Lung (tissue), 12 donors: ENCODE data around the gene HEATR3. TPM values are rescaled to one million over a fixed set of nuclear protein-coding genes. Genes with fewer than 3 reads are reported as not detected.

Source experiments
- ATAC-seq: fragments of 200-7000 bp; cut with Tn5 transposase; one replicate; pipeline ENCODE4 v1.9.1; 2020; ENCODE audit warnings: moderate number of reproducible peaks; ENCODE audit not compliant: insufficient read depth, low FRiP score
- DNase-seq, 3 donors: peaks; one replicate each; pipeline ENCODE4 v3.0.0-alpha.2; 2013 to 2017
- H3K27ac ChIP-seq, 2 donors: one replicate each; pipeline ENCODE4 v1.5.1; 2013; ENCODE audit warnings: mild to moderate bottlenecking in 2 of 2, moderate library complexity in 2 of 2, control low read depth in 1 of 2, inconsistent platforms in 1 of 2, low read depth in 1 of 2, low read length in 1 of 2
- H3K27me3 ChIP-seq, 3 donors: one replicate each; pipeline ENCODE4 v1.5.1; 2013; ENCODE audit warnings: low read length in 2 of 3; ENCODE audit not compliant: control insufficient read depth in 3 of 3, insufficient read depth in 3 of 3
- H3K36me3 ChIP-seq, 4 donors: one replicate each; pipeline ENCODE4 v1.5.1; 2013; ENCODE audit warnings: low read length in 4 of 4, mild to moderate bottlenecking in 1 of 4, moderate library complexity in 1 of 4; ENCODE audit not compliant: control insufficient read depth in 4 of 4, insufficient read depth in 4 of 4
- H3K4me1 ChIP-seq, 5 donors: one replicate each; pipeline ENCODE4 v1.5.1; 2013; ENCODE audit warnings: low read length in 5 of 5, mild to moderate bottlenecking in 2 of 5, moderate library complexity in 1 of 5; ENCODE audit not compliant: control insufficient read depth in 5 of 5, insufficient read depth in 5 of 5
- H3K4me3 ChIP-seq: one replicate; pipeline ENCODE4 v1.5.1; 2013; ENCODE audit warnings: mild to moderate bottlenecking, control low read depth, moderate library complexity
- H3K9ac ChIP-seq, 2 donors: one replicate each; pipeline ENCODE4 v1.5.1; 2013; ENCODE audit warnings: low read length in 2 of 2, control low read depth in 1 of 2; ENCODE audit not compliant: insufficient read depth in 1 of 2
- H3K9me3 ChIP-seq, 4 donors: one replicate each; pipeline ENCODE4 v1.5.1; 2013; ENCODE audit warnings: low read length in 3 of 4, mild to moderate bottlenecking in 1 of 4, moderate library complexity in 1 of 4; ENCODE audit not compliant: control insufficient read depth in 4 of 4, insufficient read depth in 3 of 4
- WGBS, 2 donors: extraction: QIAGEN DNeasy Blood & Tissue Kit; methylation state at CpG; one replicate each; pipeline ENCODE4 v1.1.7; 2013; 5-methylcytosine and 5-hydroxymethylcytosine counted together
- polyA plus RNA-seq, 2 donors: library from polyadenylated mRNA; stranded (reverse); fragments of 200-250 nt; gene quantifications; one replicate each; pipeline ENCODE4 v1.2.1, GENCODE V29; 2013
- total RNA-seq, 2 donors: library from RNA; depleted of rRNA in 1 of 2; stranded (reverse); fragments of >200 nt in 1 of 2; gene quantifications; one replicate each; pipeline ENCODE4 v1.2.1, GENCODE V29; 2014 to 2021
- TF ChIP-seq, protein P1 (sequence below): IDR thresholded peaks from 2 replicates; pipeline ENCODE4 v1.5.1; 2012; ENCODE audit warnings: mild to moderate bottlenecking; ENCODE audit errors: control extremely low read depth, extremely low read depth
- donor health status: control.
- donor health status: control.
- donor health status: Bipolar disorder and iron deficiency.
- donor health status: healthy.
- donor health status: DM: yes; HTN: yes; CAD: no.

Gene HEATR3
- total and polyA plus RNA-seq, 4 donors = 8.7 to 29.9 (median 14.1) TPM

DNA sequence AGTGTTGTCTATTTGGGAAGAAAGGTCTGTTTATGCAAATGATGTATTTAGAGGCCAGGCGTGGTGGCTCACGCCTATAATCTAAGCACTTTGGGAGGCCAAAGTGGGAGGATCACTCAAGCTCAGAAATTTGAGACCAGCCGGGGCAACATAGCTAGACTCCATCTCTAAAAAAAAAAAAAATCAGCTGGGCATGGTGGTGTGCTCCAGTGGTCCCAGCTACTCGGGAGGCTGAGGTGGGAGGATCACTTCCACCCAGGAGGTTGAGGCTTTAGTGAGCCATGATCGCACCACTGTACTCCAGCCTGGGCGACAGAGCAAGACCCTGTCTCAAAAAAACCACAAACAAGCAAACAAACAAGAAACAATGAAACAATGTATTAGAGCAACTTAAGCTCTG lies 18.9 kb upstream of the HEATR3 start:
- H3K9me3 ChIP-seq = no peaks in the 10 kb centered on the region
- H3K27me3 ChIP-seq = no peaks in the 10 kb centered on the region
- no peak overlapping the region for H3K27ac ChIP-seq
- H3K9ac ChIP-seq = no peak overlapping the region
- 90 to 91% methylated on average over 6 of the region's 6 CpGs for WGBS, 2 donors
- DNase-seq = no peak
- no peak for ATAC-seq
- H3K36me3 ChIP-seq = no peaks in the 10 kb centered on the region
- TF ChIP-seq, protein P1, sequence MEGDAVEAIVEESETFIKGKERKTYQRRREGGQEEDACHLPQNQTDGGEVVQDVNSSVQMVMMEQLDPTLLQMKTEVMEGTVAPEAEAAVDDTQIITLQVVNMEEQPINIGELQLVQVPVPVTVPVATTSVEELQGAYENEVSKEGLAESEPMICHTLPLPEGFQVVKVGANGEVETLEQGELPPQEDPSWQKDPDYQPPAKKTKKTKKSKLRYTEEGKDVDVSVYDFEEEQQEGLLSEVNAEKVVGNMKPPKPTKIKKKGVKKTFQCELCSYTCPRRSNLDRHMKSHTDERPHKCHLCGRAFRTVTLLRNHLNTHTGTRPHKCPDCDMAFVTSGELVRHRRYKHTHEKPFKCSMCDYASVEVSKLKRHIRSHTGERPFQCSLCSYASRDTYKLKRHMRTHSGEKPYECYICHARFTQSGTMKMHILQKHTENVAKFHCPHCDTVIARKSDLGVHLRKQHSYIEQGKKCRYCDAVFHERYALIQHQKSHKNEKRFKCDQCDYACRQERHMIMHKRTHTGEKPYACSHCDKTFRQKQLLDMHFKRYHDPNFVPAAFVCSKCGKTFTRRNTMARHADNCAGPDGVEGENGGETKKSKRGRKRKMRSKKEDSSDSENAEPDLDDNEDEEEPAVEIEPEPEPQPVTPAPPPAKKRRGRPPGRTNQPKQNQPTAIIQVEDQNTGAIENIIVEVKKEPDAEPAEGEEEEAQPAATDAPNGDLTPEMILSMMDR = no peak
- no peak overlapping the region for H3K4me3 ChIP-seq
- no peaks in the 10 kb centered on the region for H3K4me1 ChIP-seq

- Histone ChIP-seq H3K27ac (no peak overlapping the region), H3K4me1 (no peaks in the 10 kb centered on the region), H3K9ac (no peak overlapping the region), H3K9me3 (no peaks in the 10 kb centered on the region), H3K4me3 (no peak overlapping the region), H3K27me3 (no peaks in the 10 kb centered on the region), H3K36me3 (no peaks in the 10 kb centered on the region)
- WGBS, 2 donors = 74 to 84% methylated on average over 2 of the region's 2 CpGs
- DNase-seq (no peak), ATAC-seq (no peak)
- TF ChIP-seq, protein P1 = no peak
Observed at GRCh38 chr16:50047864-50048263, 17.9 kb upstream of the HEATR3 start.

GRCh38 chr16:50050802-50051201 lies 15.0 kb upstream of the HEATR3 start:
- ATAC-seq (no peak), DNase-seq (no peak)
- Histone ChIP-seq H3K9ac (no peak overlapping the region), H3K9me3 (peaks cover 0 to 1% (median under 1%) of the 10 kb centered on the region in 4 donors), H3K4me3 (no peak overlapping the region), H3K4me1 (no peaks in the 10 kb centered on the region), H3K36me3 (no peaks in the 10 kb centered on the region), H3K27me3 (no peaks in the 10 kb centered on the region), H3K27ac (no peak overlapping the region)
- 59 to 82% methylated on average over 2 of the region's 2 CpGs for WGBS, 2 donors
- TF ChIP-seq, protein P1 = no peak

DNA sequence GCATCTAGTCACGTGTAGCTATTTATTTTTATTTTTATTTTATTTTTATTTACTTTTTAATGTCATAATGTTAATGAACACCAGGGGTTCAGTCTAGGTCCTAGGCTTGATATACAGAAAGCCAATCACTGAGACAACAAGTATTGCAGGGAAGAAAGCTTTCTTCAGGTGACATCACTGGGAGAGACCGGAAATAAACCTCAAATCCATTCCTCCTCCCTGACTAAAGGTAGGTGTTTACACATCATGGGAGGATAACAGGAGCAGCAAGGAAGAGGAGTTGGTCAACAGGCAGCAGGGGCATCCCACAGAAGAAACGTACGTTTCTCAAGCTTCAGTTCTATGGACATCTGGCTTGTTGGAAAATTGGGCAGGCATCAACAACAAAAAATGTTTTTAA lies 9.5 kb upstream of the HEATR3 start:
- Histone ChIP-seq H3K4me3 (no peak overlapping the region), H3K27ac (no peak overlapping the region), H3K9me3 (peaks cover 0 to 7% (median 5%) of the 10 kb centered on the region in 4 donors), H3K4me1 (no peaks in the 10 kb centered on the region), H3K27me3 (no peaks in the 10 kb centered on the region), H3K36me3 (no peaks in the 10 kb centered on the region), H3K9ac (no peak overlapping the region)
- 95 to 97% methylated on average over 4 of the region's 4 CpGs for WGBS, 2 donors
- ATAC-seq = no peak
- DNase-seq = no peak
- TF ChIP-seq, protein P1 = no peak
